Pancreas (tissue), 10 donors: Measurements from ENCODE around the gene COPE. TPM values are rescaled to one million over a fixed set of nuclear protein-coding genes. Genes with fewer than 3 reads are reported as not detected.

Experiments
- ATAC-seq, 4 donors: fragments of 200-7000 bp; cut with Tn5 transposase; one replicate each; pipeline versions ENCODE4 v1.8.0 to v1.9.1; 2020; ENCODE audit warnings: mild to moderate bottlenecking in 4 of 4, moderate library complexity in 4 of 4
- DNase-seq, 6 donors: peaks; one replicate each; pipeline ENCODE4 v3.0.0-alpha.2; 2020
- FAIRE-seq: peaks from 2 replicates; lab custom pipeline; 2012; peaks lifted over from hg19 to GRCh38; lab: Jason Lieb, UNC
- H3K27ac ChIP-seq, 4 donors: fragments of 200-600 bp; sonication (generic); 1 replicate in 3 of 4; 2 replicates in 1 of 4; pipeline versions ENCODE4 v1.5.0 to v1.8.0; 2020
- H3K27me3 ChIP-seq, 4 donors: fragments of 200-600 bp; one replicate each; pipeline ENCODE4 v1.8.0; 2021
- H3K36me3 ChIP-seq, 3 donors: fragments of 200-600 bp; sonication (generic) in 1 of 3; one replicate each; pipeline versions ENCODE4 v1.5.0 to v1.8.0; 2020 to 2021
- H3K4me1 ChIP-seq, 3 donors: fragments of 200-600 bp; one replicate each; pipeline ENCODE4 v1.8.0; 2021
- H3K4me3 ChIP-seq, 4 donors: fragments of 200-600 bp; sonication (generic) in 2 of 4; one replicate each; pipeline versions ENCODE4 v1.5.0 to v1.8.0; 2020 to 2021
- H3K9me3 ChIP-seq, 4 donors: fragments of 200-600 bp; one replicate each; pipeline ENCODE4 v1.8.0; 2021
- whole genome bisulfite sequencing, 2 donors: extraction: QIAGEN DNeasy Blood & Tissue Kit; methylation state at CpG; one replicate each; pipeline ENCODE4 v1.1.7; 2013; 5-methylcytosine and 5-hydroxymethylcytosine counted together
- intact Hi-C, 3 donors: fragments of 100-400 bp; cut with DNase I; formaldehyde crosslinking; loops; one replicate each; pipeline versions ENCODE4 v1.11.1 to v1.14.2; 2022
- polyA plus RNA-seq, 2 donors: library from polyadenylated mRNA; stranded (reverse); fragments of 200-250 nt; gene quantifications; one replicate each; pipeline ENCODE4 v1.2.3, GENCODE V29; 2013
- total RNA-seq, 6 donors: library from RNA; stranded (reverse); fragmentation: NEBNext Ultra II Directional in 4 of 6; extraction: Animal tissue kit (Norgen Biotek cat#: 25700) in 4 of 6; gene quantifications; one replicate each; pipeline versions ENCODE4 v1.2.1 to v1.2.4, GENCODE V29; 2021 to 2023
- TF ChIP-seq, protein P1 (sequence below), 4 donors: fragments of 200-600 bp; sonication (generic) in 3 of 4; IDR thresholded peaks; one replicate each; pipeline versions ENCODE4 v1.5.0 to v1.8.0; 2021; ENCODE audit warnings: antibody characterized with exemption in 4 of 4
- donor health status: healthy with polysubstance abuse.
- donor health status: DM: no; HTN: no; CAD: no; lungs with moderate emphysema.
- donor health status: DM: no; HTN: no; CAD: no.
- donor health status: control.
- donor health status: control.
- donor health status: Bipolar disorder and iron deficiency.
- donor health status: DM: yes; HTN: yes; CAD: no.
- donor health status: DM: no; HTN: no; CAD: no.
- donor health status: DM: no; HTN: no; CAD: no.
- donor health status: DM: yes; HTN: yes; CAD: no.

The COPE gene
- total and polyA plus RNA-seq, 8 donors: 58.2 to 200 (median 94.2) TPM

DNA sequence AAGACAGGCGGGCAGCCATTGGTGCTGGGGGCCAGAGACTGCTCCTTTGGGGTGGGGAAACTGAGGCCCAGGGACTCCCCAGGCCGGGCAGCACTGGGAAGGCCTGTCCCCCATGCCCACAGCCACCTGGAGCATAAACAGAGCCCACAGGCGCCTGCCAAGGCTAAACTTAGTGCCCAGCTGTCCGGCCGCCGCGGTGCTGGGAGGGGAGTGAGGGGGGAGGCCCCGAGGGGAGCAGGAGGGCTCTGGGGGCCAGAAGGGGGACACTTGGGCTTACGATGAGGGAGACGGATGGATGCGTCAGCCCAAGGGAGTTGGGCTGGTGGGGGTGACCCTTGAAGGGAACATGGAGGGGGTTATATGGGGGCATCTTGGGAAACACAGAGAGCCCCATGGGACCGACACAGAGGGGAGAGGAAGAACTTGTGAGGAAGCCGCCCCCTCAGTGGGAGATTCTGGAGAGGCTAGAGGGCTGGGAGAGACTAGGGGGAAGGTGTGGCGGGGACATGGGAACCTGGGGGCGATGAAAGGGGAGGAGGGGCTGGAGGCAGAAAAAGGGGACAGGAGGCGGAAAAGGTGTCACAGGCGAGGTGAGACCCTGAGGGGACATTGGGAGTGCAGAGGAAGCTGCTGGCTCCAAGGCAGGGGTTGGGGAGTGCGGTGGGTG lies 25.5 kb downstream of the COPE start:
- FAIRE-seq: no peak
- H3K4me1 ChIP-seq: no peaks in the 10 kb centered on the region
- H3K36me3 ChIP-seq: no peaks in the 10 kb centered on the region
- WGBS, 2 donors: 34 to 40% methylated on average over 13 to 18 of the region's 18 CpGs
- DNase-seq: peak in 1 of 6 donors; percentile 49
- TF ChIP-seq, protein P1, sequence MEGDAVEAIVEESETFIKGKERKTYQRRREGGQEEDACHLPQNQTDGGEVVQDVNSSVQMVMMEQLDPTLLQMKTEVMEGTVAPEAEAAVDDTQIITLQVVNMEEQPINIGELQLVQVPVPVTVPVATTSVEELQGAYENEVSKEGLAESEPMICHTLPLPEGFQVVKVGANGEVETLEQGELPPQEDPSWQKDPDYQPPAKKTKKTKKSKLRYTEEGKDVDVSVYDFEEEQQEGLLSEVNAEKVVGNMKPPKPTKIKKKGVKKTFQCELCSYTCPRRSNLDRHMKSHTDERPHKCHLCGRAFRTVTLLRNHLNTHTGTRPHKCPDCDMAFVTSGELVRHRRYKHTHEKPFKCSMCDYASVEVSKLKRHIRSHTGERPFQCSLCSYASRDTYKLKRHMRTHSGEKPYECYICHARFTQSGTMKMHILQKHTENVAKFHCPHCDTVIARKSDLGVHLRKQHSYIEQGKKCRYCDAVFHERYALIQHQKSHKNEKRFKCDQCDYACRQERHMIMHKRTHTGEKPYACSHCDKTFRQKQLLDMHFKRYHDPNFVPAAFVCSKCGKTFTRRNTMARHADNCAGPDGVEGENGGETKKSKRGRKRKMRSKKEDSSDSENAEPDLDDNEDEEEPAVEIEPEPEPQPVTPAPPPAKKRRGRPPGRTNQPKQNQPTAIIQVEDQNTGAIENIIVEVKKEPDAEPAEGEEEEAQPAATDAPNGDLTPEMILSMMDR (IDR thresholded peaks at IDR 0.05): no peak
- no peak for ATAC-seq
- H3K9me3 ChIP-seq: no peaks in the 10 kb centered on the region
- intact Hi-C loops: loop anchor here in 1 of 3 donors (10.0 kb wide), 1 partner anchor 91 kb away; no protein-coding TSS in a partner anchor
- no peak overlapping the region for H3K27ac ChIP-seq
- no peak overlapping the region for H3K4me3 ChIP-seq
- H3K27me3 ChIP-seq: peaks cover 0 to 10% (median 0%) of the 10 kb centered on the region in 4 donors

DNA sequence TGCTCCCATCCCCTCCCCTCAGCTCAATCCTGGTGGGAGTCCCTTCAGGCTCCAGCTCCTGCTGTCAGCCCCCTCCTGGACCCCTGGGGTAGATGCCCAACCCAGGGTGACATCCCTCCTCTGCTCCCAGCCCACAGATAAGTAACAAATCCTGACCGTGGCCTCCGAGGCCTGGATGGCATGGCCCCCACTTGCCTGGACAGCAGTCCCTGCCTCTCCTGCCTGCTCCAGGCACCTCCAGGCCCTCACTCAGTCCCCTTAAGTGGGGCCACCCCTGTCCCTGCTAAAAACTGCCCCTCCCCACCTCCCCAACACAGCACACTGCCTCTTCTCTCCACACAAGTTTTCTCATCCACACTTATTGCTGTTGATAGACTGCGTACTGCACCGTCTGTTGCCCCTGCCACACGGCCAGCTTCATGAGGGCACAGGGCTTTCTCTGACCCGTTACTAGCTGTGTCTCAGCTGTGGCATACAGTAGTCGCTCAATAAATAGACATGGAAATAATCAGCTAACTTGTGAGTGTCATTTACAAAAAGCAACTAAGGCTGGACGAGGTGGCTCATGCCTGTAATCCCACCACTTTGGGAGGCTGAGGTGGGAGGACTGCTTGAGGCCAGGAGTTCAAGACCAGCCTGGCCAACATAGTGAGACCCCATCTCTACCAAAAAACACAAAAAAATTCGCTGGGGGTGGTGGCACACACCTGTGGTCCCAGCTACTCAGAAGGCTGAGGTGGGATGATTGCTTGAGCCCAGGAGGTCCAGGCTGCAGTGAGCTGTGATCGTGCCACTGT lies 29.0 kb downstream of the COPE start:
- Histone ChIP-seq H3K9me3 (no peaks in the 10 kb centered on the region), H3K36me3 (no peaks in the 10 kb centered on the region), H3K4me1 (no peaks in the 10 kb centered on the region), H3K4me3 (no peak overlapping the region), H3K27me3 (peaks cover 0 to 10% (median 0%) of the 10 kb centered on the region in 4 donors), H3K27ac (no peak overlapping the region)
- ATAC-seq (no peak), DNase-seq (no peak), FAIRE-seq (no peak)
- WGBS, 2 donors: 68 to 76% methylated on average over 10 of the region's 10 CpGs
- intact Hi-C loops: loop anchor here in 1 of 3 donors (10.0 kb wide), 1 partner anchor 95 kb away; no protein-coding TSS in a partner anchor
- TF ChIP-seq, protein P1 (IDR thresholded peaks at IDR 0.05): no peak

DNA sequence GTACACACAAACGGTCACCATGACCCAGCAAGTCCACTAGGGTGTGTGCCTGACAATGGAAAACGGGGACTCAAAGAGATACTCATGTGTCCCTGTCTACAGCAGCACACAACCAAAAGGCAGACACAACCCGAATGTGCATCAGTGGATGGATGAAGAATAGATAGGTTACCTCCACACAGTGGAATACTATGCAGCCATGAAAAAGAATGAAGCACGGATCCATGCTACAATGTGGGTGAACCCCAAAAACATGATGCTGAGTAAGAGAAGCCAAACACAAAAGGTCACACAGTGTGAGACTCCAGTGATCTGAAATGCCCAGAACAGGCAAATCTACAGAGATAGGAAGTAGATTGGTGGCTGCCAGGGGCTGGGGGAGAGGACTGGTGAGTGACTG lies 32.2 kb downstream of the COPE start:
- Histone ChIP-seq H3K4me1 (no peaks in the 10 kb centered on the region), H3K36me3 (no peaks in the 10 kb centered on the region), H3K27ac (no peak overlapping the region), H3K27me3 (no peaks in the 10 kb centered on the region), H3K9me3 (no peaks in the 10 kb centered on the region), H3K4me3 (no peak overlapping the region)
- WGBS, 2 donors: 66 to 76% methylated on average over 4 of the region's 4 CpGs
- FAIRE-seq: no peak
- ATAC-seq: no peak
- TF ChIP-seq, protein P1 (IDR thresholded peaks at IDR 0.05): no peak
- no peak for DNase-seq
- intact Hi-C loops: no loop called here

DNA sequence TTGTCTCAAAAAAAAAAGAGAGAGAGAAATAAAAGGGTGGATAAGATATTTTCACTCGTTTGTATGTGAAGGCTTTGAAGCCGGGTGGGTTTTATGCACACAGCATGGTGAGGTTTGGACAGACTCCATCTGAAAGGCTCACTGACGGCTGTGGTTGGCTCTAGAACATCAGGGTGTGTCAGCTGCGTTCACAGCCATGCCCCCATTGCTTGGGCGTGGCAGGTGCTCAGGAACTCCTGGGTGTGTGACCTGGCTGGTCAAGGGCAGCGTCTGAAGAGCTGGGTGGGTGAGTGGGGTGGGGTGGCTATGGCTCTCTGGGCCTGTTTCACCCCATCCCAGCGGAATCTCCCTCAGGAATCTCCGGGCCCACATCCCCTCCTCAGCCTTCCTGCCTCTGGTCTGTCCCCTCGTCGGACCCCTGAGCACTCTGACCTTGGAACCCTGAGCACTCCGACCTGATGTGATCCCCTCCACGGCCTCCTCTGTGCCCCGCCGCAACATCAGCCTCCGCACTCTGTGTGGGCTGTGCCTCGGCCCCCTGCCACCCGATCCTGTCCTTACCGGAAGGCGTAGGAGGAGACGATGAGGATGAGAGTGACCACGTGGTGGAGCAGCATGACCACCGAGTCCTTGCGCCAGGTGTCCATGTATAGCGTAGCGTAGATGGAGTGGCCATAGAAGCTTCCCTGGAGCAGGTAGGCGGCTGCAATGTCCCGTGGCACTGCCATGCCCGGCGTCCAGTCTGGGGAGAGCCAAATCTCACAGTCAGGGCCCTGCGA lies 35.5 kb downstream of the COPE start:
- FAIRE-seq: no peak
- no peak overlapping the region for H3K4me3 ChIP-seq
- H3K27ac ChIP-seq: no peak overlapping the region
- intact Hi-C loops: no loop called here
- DNase-seq: no peak
- ATAC-seq: no peak
- TF ChIP-seq, protein P1 (IDR thresholded peaks at IDR 0.05): no peak
- 70 to 81% methylated on average over 30 of the region's 30 CpGs for WGBS, 2 donors
- no peaks in the 10 kb centered on the region for H3K9me3 ChIP-seq
- H3K27me3 ChIP-seq: no peaks in the 10 kb centered on the region
- no peaks in the 10 kb centered on the region for H3K4me1 ChIP-seq
- no peaks in the 10 kb centered on the region for H3K36me3 ChIP-seq
